GM12865 (cell line): ENCODE results near the gene HMOX2.

ENCODE experiments used
- DNase-seq: peaks from one replicate; pipeline ENCODE4 v3.0.0; 2010; ENCODE audit warnings: low read depth
- H3K4me3 ChIP-seq: 2 replicates; pipeline ENCODE4 v1.5.1; 2011; ENCODE audit warnings: mild to moderate bottlenecking, low read depth, low read length, control low read depth
- CTCF ChIP-seq: IDR thresholded peaks from 2 replicates; pipeline ENCODE4 v1.5.1; 2011; ENCODE audit warnings: low read length, control low read depth, low read depth, inconsistent platforms; ENCODE audit not compliant: insufficient read depth; ENCODE audit errors: missing control alignments

Gene HMOX2

DNA sequence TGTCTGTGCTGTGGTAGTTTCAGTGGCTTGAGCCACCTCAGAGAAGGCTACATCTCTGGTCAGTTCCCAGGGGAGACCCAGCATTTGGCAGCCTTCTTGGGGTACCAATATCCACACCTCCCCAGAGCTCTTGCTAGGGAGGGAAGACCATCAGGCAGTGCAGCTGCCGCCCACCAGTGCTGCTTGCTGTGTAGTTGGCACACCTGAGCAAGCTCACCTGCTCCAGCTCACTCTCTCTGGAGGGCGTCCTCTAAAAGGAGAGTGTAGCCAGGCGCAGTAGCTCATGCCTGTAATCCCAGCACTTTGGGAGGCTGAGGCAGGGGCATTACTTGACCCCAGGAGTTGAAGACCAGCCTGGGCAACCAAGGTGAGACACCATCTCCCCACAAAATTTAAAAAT, 32.6 kb downstream of the HMOX2 start:
- no peak for DNase-seq
- TF ChIP-seq CTCF = no peak
- no peak overlapping the region for H3K4me3 ChIP-seq

DNA sequence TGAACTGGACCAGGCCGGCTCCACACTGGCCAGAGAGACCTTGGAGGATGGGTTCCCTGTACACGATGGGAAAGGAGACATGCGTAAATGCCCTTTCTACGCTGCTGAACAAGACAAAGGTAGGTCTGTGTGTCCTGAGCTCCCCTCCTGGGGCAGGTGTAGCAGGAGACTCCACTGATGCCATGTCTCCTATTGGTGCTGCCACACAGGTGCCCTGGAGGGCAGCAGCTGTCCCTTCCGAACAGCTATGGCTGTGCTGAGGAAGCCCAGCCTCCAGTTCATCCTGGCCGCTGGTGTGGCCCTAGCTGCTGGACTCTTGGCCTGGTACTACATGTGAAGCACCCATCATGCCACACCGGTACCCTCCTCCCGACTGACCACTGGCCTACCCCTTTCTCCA, 33.2 kb downstream of the HMOX2 start:
- no peak overlapping the region for H3K4me3 ChIP-seq
- DNase-seq = no peak
- no peak for TF ChIP-seq CTCF

- TF ChIP-seq CTCF = no peak
- H3K4me3 ChIP-seq = no peak overlapping the region
- DNase-seq = no peak
Measured at GRCh38 chr16:4510131-4510530, 33.9 kb downstream of the HMOX2 start.

GRCh38 chr16:4510747-4511426, 34.7 kb downstream of the HMOX2 start:
- TF ChIP-seq CTCF = no peak
- H3K4me3 ChIP-seq = no peak overlapping the region
- DNase-seq = no peak

DNA sequence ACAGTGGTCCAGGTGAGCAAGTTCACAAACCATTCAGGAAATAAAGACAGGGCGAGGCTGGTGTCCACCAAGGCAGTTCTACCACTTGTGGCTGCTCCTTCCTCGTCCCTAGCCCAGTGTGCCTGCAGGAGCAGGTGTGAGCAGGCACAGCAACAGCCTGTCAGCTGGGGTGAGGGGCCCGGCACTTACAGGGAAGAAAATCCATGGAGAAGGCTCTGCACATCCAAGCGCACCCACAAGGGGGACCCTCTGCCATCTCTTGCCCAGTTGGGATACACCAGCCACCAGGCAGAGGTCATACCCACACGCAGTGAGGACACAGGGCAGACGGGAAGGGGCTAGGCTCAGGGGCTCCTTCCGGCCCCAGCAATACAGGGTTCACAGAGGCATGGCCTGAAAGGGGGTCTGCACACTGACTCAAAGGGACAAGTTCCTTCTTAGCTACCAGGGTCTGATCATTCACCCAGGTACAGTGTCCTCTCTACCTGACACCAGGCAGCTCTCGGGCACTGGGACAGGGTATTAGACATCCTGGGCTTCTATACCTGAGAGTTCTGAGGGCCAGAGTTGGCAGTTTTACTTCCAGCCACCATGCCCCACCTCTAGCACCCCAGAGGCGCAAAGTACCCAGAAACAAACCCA, 35.4 kb downstream of the HMOX2 start:
- peak; percentile 23 for TF ChIP-seq CTCF
- DNase-seq = peak; percentile 28
- H3K4me3 ChIP-seq = no peak overlapping the region

DNA sequence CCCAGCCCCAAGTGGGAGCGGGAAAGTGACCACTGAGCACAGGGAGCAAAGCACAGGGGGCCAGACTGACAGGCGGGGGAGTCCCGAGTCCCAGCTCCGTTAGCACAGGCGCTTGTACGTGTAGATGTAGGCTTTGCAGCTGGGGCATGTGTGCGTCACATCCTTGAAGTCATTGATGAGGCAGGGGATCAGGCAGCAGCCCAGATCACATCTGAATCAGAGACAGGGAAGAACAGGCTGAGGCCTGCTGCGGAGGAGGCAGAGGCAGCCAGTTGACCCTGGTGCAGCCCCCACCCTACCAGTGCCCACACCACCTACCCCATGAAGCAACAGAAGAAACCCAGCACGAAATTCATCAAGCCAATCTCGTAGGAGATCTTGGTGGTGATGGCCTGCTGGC, 36.3 kb downstream of the HMOX2 start:
- no peak for TF ChIP-seq CTCF
- DNase-seq = no peak
- H3K4me3 ChIP-seq = no peak overlapping the region
